ENCODE results near the gene CCDC33.

Gene CCDC33

DNA sequence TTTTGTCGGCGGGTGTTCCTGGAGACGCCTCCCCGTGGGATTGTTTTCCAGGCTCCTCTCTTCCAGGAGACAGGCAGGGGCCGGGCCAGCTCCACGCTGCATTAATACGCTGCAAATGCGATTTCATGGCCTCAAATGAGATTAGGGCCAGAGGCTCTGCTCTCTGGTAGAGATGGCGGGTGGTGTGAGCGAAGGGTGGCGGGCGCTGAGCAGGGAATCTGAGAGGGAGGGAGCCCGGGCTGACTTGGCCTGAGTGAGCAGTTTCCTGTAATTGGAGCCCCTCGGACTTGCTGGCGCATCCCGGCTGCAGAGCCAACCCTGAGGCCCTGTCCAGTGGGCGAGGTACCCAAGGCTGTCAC is 7.4 kb upstream of the CCDC33 start:
- in situ Hi-C loops (cut with MboI; ENCODE audit: low sequenced_read_pairs), result no loop called here

DNA sequence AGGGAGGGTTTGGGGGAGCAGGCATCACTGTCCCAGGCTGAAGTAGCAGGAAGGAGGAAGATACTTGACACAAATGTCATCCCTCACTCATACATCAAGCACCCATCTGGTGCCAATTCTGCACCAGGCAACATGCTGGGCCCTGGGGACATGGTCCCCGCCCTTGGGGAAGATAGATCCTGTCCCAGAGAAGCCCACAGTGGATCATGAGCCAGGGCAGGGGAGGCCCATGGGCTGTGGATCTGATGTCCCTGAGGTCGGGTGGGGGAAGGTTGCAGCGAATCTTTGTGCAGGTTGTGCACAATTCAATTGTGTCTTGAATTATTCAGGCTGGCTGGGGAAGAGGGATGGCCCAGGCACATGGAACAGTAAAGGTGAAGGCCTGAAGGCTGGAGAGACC is 6.4 kb upstream of the CCDC33 start:
- in situ Hi-C loops (cut with MboI; ENCODE audit: low sequenced_read_pairs), result no loop called here

GRCh38 chr15:74231475-74231874 is 4.7 kb upstream of the CCDC33 start:
- in situ Hi-C loops (cut with MboI; ENCODE audit: low sequenced_read_pairs), result no loop called here

GRCh38 chr15:74233373-74233772 is 2.8 kb upstream of the CCDC33 start:
- in situ Hi-C loops (cut with MboI; ENCODE audit: low sequenced_read_pairs), result no loop called here

- in situ Hi-C loops (cut with MboI; ENCODE audit: low sequenced_read_pairs), result no loop called here
Observed at GRCh38 chr15:74233851-74234597, 2.1 kb upstream of the CCDC33 start.

DNA sequence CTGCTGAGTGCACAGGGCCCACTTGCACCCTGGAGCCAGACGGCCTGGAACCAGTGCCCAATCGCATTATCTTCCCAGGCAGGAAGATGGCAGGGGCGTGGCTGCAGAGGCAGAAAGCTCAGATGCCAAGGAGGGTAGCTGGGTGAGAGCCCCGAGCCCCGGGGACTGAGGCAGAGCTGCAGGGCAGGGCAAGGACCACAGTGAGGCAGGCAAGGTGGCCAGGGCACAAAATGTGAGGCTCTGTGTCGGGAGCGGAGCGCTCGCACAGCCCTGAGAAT is 1.6 kb upstream of the CCDC33 start:
- in situ Hi-C loops (cut with MboI; ENCODE audit: low sequenced_read_pairs), result no loop called here

- in situ Hi-C loops (cut with MboI; ENCODE audit: low sequenced_read_pairs), result no loop called here
Observed at GRCh38 chr15:74239051-74239705, 3.1 kb downstream of the CCDC33 start.

- in situ Hi-C loops (cut with MboI; ENCODE audit: low sequenced_read_pairs), result no loop called here
Observed at GRCh38 chr15:74240002-74240568, 4.0 kb downstream of the CCDC33 start.

- in situ Hi-C loops (cut with MboI; ENCODE audit: low sequenced_read_pairs), result no loop called here
Observed at GRCh38 chr15:74240897-74241614, 4.9 kb downstream of the CCDC33 start.

DNA sequence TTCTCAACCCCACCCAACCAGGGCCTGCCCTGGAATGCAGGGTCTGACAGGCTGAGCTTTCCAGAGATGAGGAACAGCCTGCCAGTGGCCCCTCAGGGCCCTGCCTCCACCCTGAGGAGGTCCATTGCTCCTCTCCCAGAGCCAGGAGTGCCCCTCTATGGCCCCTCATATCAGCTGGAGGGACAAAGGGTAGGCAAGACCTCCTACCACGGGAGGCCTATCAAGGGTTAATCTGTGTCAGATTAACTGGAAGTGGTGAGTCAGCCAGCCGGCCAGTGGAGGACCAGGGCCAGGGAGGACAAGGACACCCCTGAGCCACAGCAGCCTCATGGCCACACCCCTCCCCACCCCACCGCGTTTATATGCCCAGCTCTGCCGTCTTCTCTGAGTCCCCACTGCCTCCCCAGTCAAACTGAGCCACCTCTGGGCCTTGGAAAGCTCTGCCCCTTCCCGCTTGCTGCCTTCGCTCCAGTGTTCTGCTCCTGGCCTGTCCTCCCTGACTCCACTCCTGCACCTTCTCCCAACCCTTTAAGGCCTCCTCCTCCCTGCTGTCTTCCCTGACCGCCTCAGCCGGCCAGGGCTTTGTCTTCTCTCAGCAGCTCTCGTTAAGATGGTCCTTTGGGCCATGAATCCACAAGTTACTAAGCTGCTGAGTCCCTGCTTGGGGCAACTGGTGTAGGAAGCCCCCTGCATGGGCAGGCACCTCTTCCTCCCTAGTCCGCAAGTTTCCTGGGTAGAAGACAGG is 6.5 kb downstream of the CCDC33 start:
- in situ Hi-C loops (cut with MboI; ENCODE audit: low sequenced_read_pairs), result no loop called here

DNA sequence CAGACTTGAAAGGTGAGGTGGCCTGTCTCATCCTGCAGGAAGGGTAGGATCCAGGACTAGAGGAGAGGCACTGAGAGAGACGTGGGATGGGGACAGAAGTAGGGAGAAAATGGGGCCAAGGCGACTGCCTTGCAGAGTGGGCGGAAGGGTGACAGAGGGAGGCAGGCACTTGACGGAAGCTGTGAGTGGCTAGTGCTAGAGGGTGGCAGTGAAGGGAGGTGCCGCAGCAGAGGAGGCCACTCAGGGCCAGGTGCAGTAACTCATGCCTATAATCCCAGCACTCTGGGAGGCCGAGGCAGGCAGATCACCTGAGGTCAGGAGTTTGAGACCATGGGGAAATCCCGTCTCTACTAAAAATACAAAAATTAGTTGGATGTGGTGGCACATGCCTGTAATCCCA is 7.3 kb downstream of the CCDC33 start:
- in situ Hi-C loops (cut with MboI; ENCODE audit: low sequenced_read_pairs), result no loop called here

- in situ Hi-C loops (cut with MboI; ENCODE audit: low sequenced_read_pairs), result no loop called here
Observed at GRCh38 chr15:74244822-74245341, 8.8 kb downstream of the CCDC33 start.

DNA sequence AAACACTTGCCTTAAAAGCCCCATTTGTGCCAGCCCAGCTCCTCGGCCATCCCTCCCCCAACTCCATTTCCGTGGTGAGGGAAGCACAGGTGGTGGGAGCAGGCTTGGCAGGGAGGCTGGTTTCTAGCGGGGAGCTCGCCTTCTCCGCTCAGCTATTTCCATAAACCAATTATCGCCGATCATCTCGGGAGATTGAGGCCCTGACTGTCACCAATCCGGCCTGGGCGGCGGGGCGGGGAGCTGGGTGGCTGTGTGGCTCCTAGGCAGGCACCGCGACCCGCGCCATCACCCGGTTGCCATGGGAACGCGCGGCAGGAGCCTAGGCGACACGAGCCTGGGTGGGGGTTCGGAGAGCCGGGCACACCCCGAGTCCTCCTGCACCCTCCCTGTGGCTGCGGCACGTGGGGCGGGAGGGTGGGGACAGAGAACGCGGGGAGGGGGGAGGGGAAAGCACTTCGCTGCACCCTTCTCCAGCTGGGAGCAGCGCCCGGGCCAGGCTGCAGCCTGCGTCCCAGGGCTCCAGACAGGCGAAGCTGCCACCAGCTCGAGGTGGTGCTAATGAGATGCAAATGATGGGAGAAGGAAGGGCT is 9.3 kb downstream of the CCDC33 start:
- in situ Hi-C loops (cut with MboI; ENCODE audit: low sequenced_read_pairs), result no loop called here

DNA sequence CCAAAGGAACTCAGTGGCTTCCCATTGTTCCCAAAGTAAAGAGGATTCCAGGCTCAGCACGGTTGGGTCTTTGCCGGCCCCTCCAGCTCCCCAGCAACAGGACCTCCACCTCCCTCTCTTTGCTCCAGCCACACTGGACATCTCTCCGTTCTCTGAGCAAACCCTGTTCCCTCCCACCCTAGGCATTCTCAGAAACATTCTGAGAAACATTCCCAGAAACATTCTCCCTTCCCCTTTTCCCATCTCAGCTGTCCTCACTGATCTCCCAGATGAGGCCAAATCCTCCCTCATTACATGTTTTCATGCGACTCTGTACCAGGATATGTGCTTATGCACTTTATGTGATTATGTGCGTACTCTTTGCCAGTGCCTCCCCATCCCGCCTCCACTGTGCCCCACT is 14.1 kb downstream of the CCDC33 start:
- in situ Hi-C loops (cut with MboI; ENCODE audit: low sequenced_read_pairs), result no loop called here

DNA sequence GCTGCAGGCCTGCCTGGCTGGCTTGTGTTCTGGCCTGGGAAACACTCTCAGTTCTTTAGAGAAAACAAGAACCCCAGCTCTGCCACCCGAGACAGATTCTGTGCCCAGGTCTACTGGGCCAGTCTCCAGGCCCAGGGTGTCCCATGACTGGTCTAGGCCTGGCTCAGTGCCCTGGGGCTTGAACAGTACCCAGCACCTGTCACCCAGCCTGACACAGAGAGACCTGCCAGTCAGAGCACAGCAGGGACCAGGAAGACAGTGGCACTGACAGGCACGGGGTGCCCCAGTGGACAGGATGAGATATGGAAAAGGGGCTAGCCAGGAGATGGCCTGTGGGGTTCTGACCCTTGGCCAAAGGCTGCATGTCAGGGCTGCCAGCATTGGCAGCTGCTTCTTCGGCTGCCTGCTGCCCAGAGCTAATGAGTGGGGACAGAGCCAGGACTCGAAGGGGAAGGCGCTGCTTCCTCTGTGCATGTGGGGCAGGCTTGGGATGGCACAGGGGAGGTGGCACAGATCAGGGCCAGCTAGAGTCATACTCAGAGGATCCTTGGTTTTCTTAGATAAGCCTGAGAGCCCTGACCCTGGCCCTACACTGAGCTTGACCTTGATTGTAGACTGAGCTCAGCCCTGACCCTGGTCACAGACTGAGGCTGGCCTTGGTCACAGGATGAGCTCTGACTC is 15.1 kb downstream of the CCDC33 start:
- in situ Hi-C loops (cut with MboI; ENCODE audit: low sequenced_read_pairs), result no loop called here

- in situ Hi-C loops (cut with MboI; ENCODE audit: low sequenced_read_pairs), result no loop called here
Observed at GRCh38 chr15:74252291-74252690, 16.2 kb downstream of the CCDC33 start.

DNA sequence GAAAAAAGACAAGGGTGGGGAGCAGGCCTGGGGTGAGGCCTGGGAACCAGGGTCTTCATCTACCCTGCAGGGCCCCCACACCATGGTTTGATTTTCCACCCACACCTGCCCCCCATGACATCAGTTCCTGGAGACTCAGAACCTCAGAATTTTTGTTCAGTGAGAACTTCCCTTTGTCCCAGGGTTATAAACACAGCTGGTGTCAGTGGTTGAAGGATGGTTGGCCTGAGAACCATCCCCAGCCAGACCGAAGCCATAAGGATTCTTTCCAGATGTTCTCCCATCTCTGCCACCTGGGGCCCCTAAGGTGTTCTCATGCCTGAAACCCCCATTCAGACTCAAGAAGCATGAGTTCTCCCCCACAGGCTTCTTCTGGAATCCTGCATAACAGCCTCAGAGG is 16.6 kb downstream of the CCDC33 start:
- in situ Hi-C loops (cut with MboI; ENCODE audit: low sequenced_read_pairs), result no loop called here

- in situ Hi-C loops (cut with MboI; ENCODE audit: low sequenced_read_pairs), result no loop called here
Observed at GRCh38 chr15:74253211-74253921, 17.2 kb downstream of the CCDC33 start.

DNA sequence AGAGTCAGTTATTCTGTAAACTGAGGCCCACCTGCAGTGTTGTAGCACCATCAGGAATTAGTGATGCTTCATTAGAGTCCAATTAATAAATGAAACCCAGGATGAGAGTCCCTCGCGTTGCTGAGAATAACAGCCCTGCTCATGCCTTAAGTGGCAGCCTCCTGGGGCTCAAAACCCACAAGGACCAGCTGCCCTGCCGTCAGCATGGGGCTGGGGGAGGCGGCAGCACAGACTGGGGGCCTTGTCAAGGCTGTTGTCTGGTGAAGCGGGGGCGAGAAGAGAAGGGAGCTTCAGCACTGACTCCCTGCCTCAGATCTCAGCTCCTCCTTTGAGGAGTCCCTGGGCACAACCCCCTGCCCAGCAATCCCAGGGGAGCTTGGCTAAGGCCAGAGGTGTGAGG is 21.0 kb downstream of the CCDC33 start:
- in situ Hi-C loops (cut with MboI; ENCODE audit: low sequenced_read_pairs), result no loop called here

- in situ Hi-C loops (cut with MboI; ENCODE audit: low sequenced_read_pairs), result no loop called here
Observed at GRCh38 chr15:74257623-74258022, 21.5 kb downstream of the CCDC33 start.
